ENCODE data around the gene HOXD4. TPM values are rescaled to one million over a fixed set of nuclear protein-coding genes. Genes with fewer than 3 reads are reported as not detected.

HOXD4 gene
- total RNA-seq, 2 experiments from 2014 or later, result not detected

- peaks cover 8% of the 10 kb centered on the region for H3K36me3 Mint-ChIP-seq (ENCODE audit: low read depth)
- peaks cover 11% of the 10 kb centered on the region for H3K4me1 Mint-ChIP-seq (ENCODE audit: low read depth)
- H3K27ac Mint-ChIP-seq, result peak overlapping the region; percentile 16
- ChIA-PET CTCF (interaction anchor here (2.1 kb wide), 1 partner anchor 297 kb away, joined by 4 read pairs; no protein-coding TSS in a partner anchor), POLR2A (no interaction called here)
- H3K27me3 Mint-ChIP-seq (ENCODE audit: low read depth), result peaks cover 82% of the 10 kb centered on the region
- ATAC-seq (no peak), DNase-seq (no peak)
- peak overlapping the region; percentile 30 for H3K4me3 Mint-ChIP-seq
- no peaks in the 10 kb centered on the region for H3K9me3 Mint-ChIP-seq (ENCODE audit: insufficient read depth)
Measured at GRCh38 chr2:176157499-176158185, 6.3 kb downstream of the HOXD4 start.

- peak overlapping the region; percentile 10 for H3K4me3 Mint-ChIP-seq
- DNase-seq (no peak), ATAC-seq (no peak)
- ChIA-PET CTCF (interaction anchor here (2.1 kb wide), 1 partner anchor 297 kb away, joined by 4 read pairs; no protein-coding TSS in a partner anchor), POLR2A (no interaction called here)
- H3K9me3 Mint-ChIP-seq (ENCODE audit: insufficient read depth), result no peaks in the 10 kb centered on the region
- peak overlapping the region; percentile 11 for H3K27ac Mint-ChIP-seq
- peaks cover 11% of the 10 kb centered on the region for H3K4me1 Mint-ChIP-seq (ENCODE audit: low read depth)
- H3K27me3 Mint-ChIP-seq (ENCODE audit: low read depth), result peaks cover 81% of the 10 kb centered on the region
- peaks cover 8% of the 10 kb centered on the region for H3K36me3 Mint-ChIP-seq (ENCODE audit: low read depth)
Measured at GRCh38 chr2:176158186-176158591, 6.8 kb downstream of the HOXD4 start.

- CTCF ChIA-PET, result interaction anchor here (1.5 to 2.1 kb wide), 2 partner anchors 20 to 296 kb away, joined by 3 to 4 read pairs; no protein-coding TSS in a partner anchor
Measured at GRCh38 chr2:176158855-176159662, 7.7 kb downstream of the HOXD4 start.

DNA sequence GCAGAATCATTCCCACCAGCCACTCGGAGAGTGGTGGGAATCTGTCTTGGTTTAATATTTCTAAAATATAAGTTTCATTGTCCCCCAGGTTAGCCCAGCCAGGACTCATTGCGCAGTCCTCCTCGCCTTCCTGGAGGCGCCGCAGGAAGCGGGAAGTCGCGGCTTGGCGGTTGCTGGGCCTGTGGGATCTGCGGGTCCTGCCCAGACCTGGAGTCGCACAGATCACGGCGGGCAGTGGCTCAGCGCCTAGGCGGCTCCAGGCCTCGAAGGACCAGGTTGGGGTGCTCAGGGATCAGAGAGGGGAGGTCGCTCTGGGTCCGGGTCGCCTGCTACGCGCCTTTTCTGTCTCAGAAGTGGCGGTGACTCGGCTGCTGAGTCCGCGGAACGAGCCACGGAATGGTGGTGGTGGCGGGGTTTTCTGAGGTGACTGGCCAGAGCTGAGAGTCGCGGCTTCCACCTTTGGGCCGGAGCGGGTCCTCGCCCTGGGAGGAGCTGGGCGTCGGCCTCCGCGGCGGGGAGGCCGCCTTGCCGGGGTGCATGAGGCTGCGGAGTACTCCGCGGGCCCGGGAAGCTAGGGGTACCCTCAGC lies 8.4 kb downstream of the HOXD4 start:
- Mint-ChIP-seq H3K9me3 (ENCODE audit: insufficient read depth) (no peaks in the 10 kb centered on the region), H3K4me1 (ENCODE audit: low read depth) (peaks cover 13% of the 10 kb centered on the region), H3K27ac (no peak overlapping the region), H3K36me3 (ENCODE audit: low read depth) (peaks cover 11% of the 10 kb centered on the region), H3K27me3 (ENCODE audit: low read depth) (peaks cover 84% of the 10 kb centered on the region), H3K4me3 (peak overlapping the region; percentile 15)
- no peak for DNase-seq
- POLR2A ChIA-PET, result no interaction called here
- no peak for ATAC-seq
- CTCF ChIA-PET, result interaction anchor here (1.1 to 1.5 kb wide), 3 partner anchors 21 to 394 kb away, joined by 3 read pairs; no protein-coding TSS in a partner anchor

More at GRCh38 chr2:176158855-176159662, 7.7 kb downstream of the HOXD4 start:
- H3K4me3 Mint-ChIP-seq, result no peak overlapping the region
- ATAC-seq (no peak), DNase-seq (no peak)
- peaks cover 8% of the 10 kb centered on the region for H3K36me3 Mint-ChIP-seq (ENCODE audit: low read depth)
- H3K9me3 Mint-ChIP-seq (ENCODE audit: insufficient read depth), result no peaks in the 10 kb centered on the region
- POLR2A ChIA-PET, result no interaction called here
- H3K4me1 Mint-ChIP-seq (ENCODE audit: low read depth), result peaks cover 11% of the 10 kb centered on the region
- peaks cover 83% of the 10 kb centered on the region for H3K27me3 Mint-ChIP-seq (ENCODE audit: low read depth)
- H3K27ac Mint-ChIP-seq, result no peak overlapping the region

GRCh38 chr2:176160251-176160985 lies 9.1 kb downstream of the HOXD4 start:
- H3K27ac Mint-ChIP-seq, result no peak overlapping the region
- CTCF ChIA-PET, result interaction anchor here (1.1 to 1.5 kb wide), 3 partner anchors 21 to 394 kb away, joined by 3 read pairs; no protein-coding TSS in a partner anchor
- H3K4me3 Mint-ChIP-seq, result no peak overlapping the region
- ATAC-seq, result no peak
- POLR2A ChIA-PET, result no interaction called here
- no peaks in the 10 kb centered on the region for H3K9me3 Mint-ChIP-seq (ENCODE audit: insufficient read depth)
- no peak for DNase-seq
- H3K4me1 Mint-ChIP-seq (ENCODE audit: low read depth), result peaks cover 13% of the 10 kb centered on the region
- peaks cover 83% of the 10 kb centered on the region for H3K27me3 Mint-ChIP-seq (ENCODE audit: low read depth)
- H3K36me3 Mint-ChIP-seq (ENCODE audit: low read depth), result peaks cover 11% of the 10 kb centered on the region

DNA sequence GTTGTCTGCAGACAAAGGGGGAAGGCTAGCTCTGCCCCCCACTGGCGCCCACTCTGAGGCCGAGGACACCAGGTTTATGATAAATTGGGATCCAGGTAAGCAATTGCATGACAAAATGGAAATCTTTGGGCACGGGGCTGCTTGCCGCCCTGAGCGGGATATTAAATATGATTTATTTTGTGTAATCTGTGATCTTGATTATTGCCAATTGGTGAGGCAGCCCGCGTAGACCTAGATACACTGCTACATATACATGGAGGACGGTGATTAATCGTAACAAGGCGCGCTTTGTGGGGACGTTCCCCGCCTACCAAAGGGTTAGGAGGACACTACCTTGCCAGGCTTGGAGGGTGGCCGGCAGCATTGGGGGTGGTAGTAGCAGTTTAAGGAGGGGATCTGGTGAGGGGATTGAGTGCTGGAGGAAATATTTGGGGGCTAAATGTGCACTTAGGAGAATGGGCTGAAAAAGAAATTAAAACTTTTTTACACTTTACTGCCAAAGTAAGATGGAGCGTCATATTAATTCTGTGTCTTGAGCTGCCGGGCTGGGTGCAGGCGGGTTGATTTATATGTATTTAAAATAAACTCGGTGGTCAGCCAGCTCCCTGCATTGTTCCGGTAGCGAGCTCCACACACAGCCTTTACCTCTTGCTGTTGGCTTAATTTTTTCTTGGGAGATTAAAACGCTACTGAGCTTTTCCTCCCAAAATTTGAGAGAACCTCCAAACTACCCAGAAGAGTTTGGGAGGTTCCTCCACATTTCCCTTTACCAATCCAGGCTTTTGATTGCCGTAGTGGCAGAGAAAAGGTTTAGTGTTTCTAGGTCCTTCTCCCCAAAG lies 9.9 kb downstream of the HOXD4 start:
- Mint-ChIP-seq H3K4me1 (ENCODE audit: low read depth) (peaks cover 13% of the 10 kb centered on the region), H3K9me3 (ENCODE audit: insufficient read depth) (no peaks in the 10 kb centered on the region), H3K4me3 (no peak overlapping the region), H3K36me3 (ENCODE audit: low read depth) (peaks cover 11% of the 10 kb centered on the region), H3K27me3 (ENCODE audit: low read depth) (peaks cover 86% of the 10 kb centered on the region), H3K27ac (no peak overlapping the region)
- no peak for DNase-seq
- POLR2A ChIA-PET, result interaction anchor here (0.6 to 0.8 kb wide), 2 partner anchors 76 to 103 kb away, joined by 3 read pairs; no protein-coding TSS in a partner anchor
- ATAC-seq, result no peak
- CTCF ChIA-PET, result interaction anchor here (1.1 to 2.3 kb wide), 9 partner anchors 20 to 987 kb away, joined by 3 to 17 read pairs (median 5); no protein-coding TSS in a partner anchor

DNA sequence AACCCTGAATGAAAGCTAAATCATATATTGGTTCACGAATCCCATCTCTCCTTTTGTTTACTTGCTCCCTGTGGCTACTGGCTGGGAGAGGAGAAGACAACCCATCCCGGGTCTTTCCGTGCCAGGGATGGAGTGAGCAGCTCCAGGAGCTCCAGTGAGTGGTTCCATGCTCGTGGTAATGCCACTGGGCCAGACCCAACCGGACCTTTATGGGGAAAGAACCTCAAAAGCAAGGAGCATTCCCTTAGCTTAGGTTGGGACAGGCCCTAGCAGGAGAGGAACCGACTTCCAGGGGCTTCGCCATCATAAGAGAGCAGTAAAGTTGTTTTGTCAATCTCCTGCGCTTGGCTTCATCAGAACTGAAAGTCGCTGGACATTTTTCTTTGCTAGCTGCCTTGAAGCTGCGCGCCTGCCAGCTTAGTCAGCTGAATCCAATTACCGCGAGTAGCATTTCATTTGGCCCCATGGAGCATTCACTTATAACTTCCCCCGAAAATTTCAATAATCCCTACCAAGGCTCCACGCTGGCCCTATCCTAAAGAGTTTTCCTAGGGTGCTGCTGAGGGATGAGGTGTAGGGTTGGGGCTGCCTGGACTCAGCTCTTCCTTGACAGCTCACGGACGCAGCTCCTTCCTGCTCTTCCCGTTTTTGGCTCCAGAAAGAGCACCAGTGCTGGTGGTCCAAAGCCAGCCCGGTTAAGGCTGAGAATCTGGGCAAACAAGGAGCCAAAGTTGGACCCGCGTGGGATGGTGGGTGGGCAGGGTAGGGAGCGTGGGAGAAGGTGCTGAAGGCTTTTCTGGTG lies 10.7 kb downstream of the HOXD4 start:
- CTCF ChIA-PET, result interaction anchor here (1.1 to 2.3 kb wide), 9 partner anchors 21 to 987 kb away, joined by 3 to 17 read pairs (median 5); no protein-coding TSS in a partner anchor
- Mint-ChIP-seq H3K4me1 (ENCODE audit: low read depth) (peaks cover 13% of the 10 kb centered on the region), H3K27ac (no peak overlapping the region), H3K9me3 (ENCODE audit: insufficient read depth) (no peaks in the 10 kb centered on the region), H3K36me3 (ENCODE audit: low read depth) (peaks cover 11% of the 10 kb centered on the region), H3K4me3 (no peak overlapping the region), H3K27me3 (ENCODE audit: low read depth) (peaks cover 86% of the 10 kb centered on the region)
- POLR2A ChIA-PET, result interaction anchor here (0.6 to 0.8 kb wide), 2 partner anchors 77 to 103 kb away, joined by 3 read pairs; no protein-coding TSS in a partner anchor
- ATAC-seq, result no peak
- no peak for DNase-seq

GRCh38 chr2:176162911-176163671 lies 11.7 kb downstream of the HOXD4 start:
- Mint-ChIP-seq H3K4me1 (ENCODE audit: low read depth) (peaks cover 8% of the 10 kb centered on the region), H3K36me3 (ENCODE audit: low read depth) (peaks cover 9% of the 10 kb centered on the region), H3K27ac (no peak overlapping the region), H3K27me3 (ENCODE audit: low read depth) (peaks cover 87% of the 10 kb centered on the region), H3K4me3 (peak overlapping the region; percentile 16), H3K9me3 (ENCODE audit: insufficient read depth) (no peaks in the 10 kb centered on the region)
- ChIA-PET CTCF (interaction anchor here (1.3 to 2.3 kb wide), 4 partner anchors 42 to 391 kb away, joined by 3 to 17 read pairs (median 8); no protein-coding TSS in a partner anchor), POLR2A (no interaction called here)
- DNase-seq (no peak), ATAC-seq (no peak)

DNA sequence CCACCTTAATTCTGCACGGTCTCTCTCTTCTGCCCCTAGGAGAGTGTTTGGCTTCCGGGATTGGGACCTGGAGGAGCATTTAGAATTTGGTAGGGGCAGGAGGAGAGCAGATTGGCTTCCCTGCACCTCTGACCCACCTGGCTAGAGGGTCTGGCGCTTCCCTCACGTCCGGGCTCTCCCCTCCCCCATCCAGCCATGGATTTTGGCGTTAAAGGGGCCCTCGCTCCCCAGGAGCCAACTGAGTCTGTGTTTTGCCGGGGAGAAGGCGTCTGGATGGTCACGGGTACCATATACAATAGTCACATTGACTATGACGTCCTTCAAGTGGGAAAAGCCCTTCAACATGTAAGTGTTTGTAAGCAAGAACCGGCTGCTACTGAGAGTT lies 12.3 kb downstream of the HOXD4 start:
- ChIA-PET CTCF (interaction anchor here (1.5 to 2.1 kb wide), 3 partner anchors 36 to 292 kb away, joined by 3 to 7 read pairs (median 4); no protein-coding TSS in a partner anchor), POLR2A (no interaction called here)
- DNase-seq (no peak), ATAC-seq (no peak)
- H3K27me3 Mint-ChIP-seq (ENCODE audit: low read depth), result peaks cover 82% of the 10 kb centered on the region
- peaks cover 6% of the 10 kb centered on the region for H3K36me3 Mint-ChIP-seq (ENCODE audit: low read depth)
- no peaks in the 10 kb centered on the region for H3K9me3 Mint-ChIP-seq (ENCODE audit: insufficient read depth)
- peak overlapping the region; percentile 17 for H3K4me3 Mint-ChIP-seq
- peaks cover 5% of the 10 kb centered on the region for H3K4me1 Mint-ChIP-seq (ENCODE audit: low read depth)
- peak overlapping the region; percentile 37 for H3K27ac Mint-ChIP-seq
